HG03196 (cell line): Measurements from ENCODE around the gene FBXO2.
"Not testable (repeated sequence)": the region's sequence is repeated elsewhere in the genome, so short reads cannot be mapped to it uniquely, and the experiment has no call there.

Experiments used
- ATAC-seq: cut with Tn5 transposase; IDR thresholded peaks from one replicate; pipeline ENCODE4 v1.9.1; 2021; ENCODE audit not compliant: unreplicated experiment

The FBXO2 gene

GRCh38 chr1:11629184-11630016 is 24.8 kb downstream of the FBXO2 start:
- no peak for ATAC-seq

GRCh38 chr1:11628767-11629166 is 25.5 kb downstream of the FBXO2 start:
- ATAC-seq = no peak

- no peak for ATAC-seq
Observed at GRCh38 chr1:11626551-11626950, 27.7 kb downstream of the FBXO2 start.

GRCh38 chr1:11623702-11624101 is 30.5 kb downstream of the FBXO2 start:
- no peak for ATAC-seq

GRCh38 chr1:11622398-11622797 is 31.8 kb downstream of the FBXO2 start:
- no peak for ATAC-seq

GRCh38 chr1:11620924-11621323 is 33.3 kb downstream of the FBXO2 start:
- no peak for ATAC-seq

- ATAC-seq = no peak
Observed at GRCh38 chr1:11620405-11620804, 33.8 kb downstream of the FBXO2 start.

- ATAC-seq = no peak
Observed at GRCh38 chr1:11617741-11618140, 36.5 kb downstream of the FBXO2 start.

- no peak for ATAC-seq
Observed at GRCh38 chr1:11617314-11617713, 36.9 kb downstream of the FBXO2 start.

- ATAC-seq = no peak
Observed at GRCh38 chr1:11616766-11617165, 37.5 kb downstream of the FBXO2 start.

- ATAC-seq = no peak
Observed at GRCh38 chr1:11615090-11615489, 39.1 kb downstream of the FBXO2 start.

- no peak for ATAC-seq
Observed at GRCh38 chr1:11613347-11613746, 40.9 kb downstream of the FBXO2 start.

GRCh38 chr1:11611638-11612327 is 42.4 kb downstream of the FBXO2 start:
- ATAC-seq = no peak

- no peak for ATAC-seq
Observed at GRCh38 chr1:11610629-11611180, 43.5 kb downstream of the FBXO2 start.

- ATAC-seq = not testable (repeated sequence)
Observed at GRCh38 chr1:11609378-11609777, 44.9 kb downstream of the FBXO2 start.

GRCh38 chr1:11608596-11609130 is 45.6 kb downstream of the FBXO2 start:
- not testable (repeated sequence) for ATAC-seq

- ATAC-seq = no peak
Observed at GRCh38 chr1:11606775-11607174, 47.5 kb downstream of the FBXO2 start.

GRCh38 chr1:11602981-11603380 is 51.2 kb downstream of the FBXO2 start:
- ATAC-seq = no peak

- no peak for ATAC-seq
Observed at GRCh38 chr1:11602424-11602823, 51.8 kb downstream of the FBXO2 start.

GRCh38 chr1:11600836-11601235 is 53.4 kb downstream of the FBXO2 start:
- no peak for ATAC-seq

GRCh38 chr1:11599891-11600576 is 54.2 kb downstream of the FBXO2 start:
- no peak for ATAC-seq
